Measurements from ENCODE around the gene BABAM2. TPM values are rescaled to one million over a fixed set of nuclear protein-coding genes. Genes with fewer than 3 reads are reported as not detected.
"Not testable (repeated sequence)": the region's sequence is repeated elsewhere in the genome, so short reads cannot be mapped to it uniquely, and the experiment has no call there.

BABAM2 gene
- polyA plus RNA-seq, 6 donors from 2014 or later, result 50.3 to 58.3 (median 55.6) TPM

GRCh38 chr2:27860111-27860510 lies 30.4 kb upstream of the BABAM2 start:
- ATAC-seq (ENCODE audit: low read depth in 2 of 2), result no peak
- H3K9me3 Mint-ChIP-seq, result peaks cover 0 to 17% (median 8%) of the 10 kb centered on the region in 7 donors
- no peaks in the 10 kb centered on the region for H3K27me3 Mint-ChIP-seq
- H3K4me3 Mint-ChIP-seq, result no peak overlapping the region
- H3K4me1 Mint-ChIP-seq, result no peaks in the 10 kb centered on the region
- peaks cover 9 to 26% of the 10 kb centered on the region in 2 donors for H3K36me3 Mint-ChIP-seq
- no peak overlapping the region for H3K27ac Mint-ChIP-seq
- DNase-seq, result no peak

GRCh38 chr2:27863146-27863545 lies 27.4 kb upstream of the BABAM2 start:
- Mint-ChIP-seq H3K4me3 (no peak overlapping the region), H3K9me3 (peaks cover 0 to 6% (median 2%) of the 10 kb centered on the region in 7 donors), H3K36me3 (peaks cover 2 to 3% of the 10 kb centered on the region in 2 donors), H3K27me3 (peaks cover 0 to 3% (median 0%) of the 10 kb centered on the region in 3 donors), H3K27ac (peak overlapping the region in 1 of 6 donors; percentile 59), H3K4me1 (no peaks in the 10 kb centered on the region)
- DNase-seq (no peak), ATAC-seq (ENCODE audit: low read depth in 2 of 2) (no peak)

GRCh38 chr2:27863955-27864354 lies 26.6 kb upstream of the BABAM2 start:
- H3K27ac Mint-ChIP-seq; H3K36me3 Mint-ChIP-seq; DNase-seq; H3K4me3 Mint-ChIP-seq; H3K9me3 Mint-ChIP-seq; H3K4me1 Mint-ChIP-seq; ATAC-seq (ENCODE audit: low read depth in 2 of 2); H3K27me3 Mint-ChIP-seq: not testable (repeated sequence)

GRCh38 chr2:27866237-27866636 lies 24.3 kb upstream of the BABAM2 start:
- no peaks in the 10 kb centered on the region for H3K9me3 Mint-ChIP-seq
- peak overlapping the region in 1 of 6 donors; percentile 54 for H3K27ac Mint-ChIP-seq
- no peak overlapping the region for H3K4me3 Mint-ChIP-seq
- H3K4me1 Mint-ChIP-seq, result no peaks in the 10 kb centered on the region
- no peak for DNase-seq
- no peak for ATAC-seq (ENCODE audit: low read depth in 2 of 2)
- H3K36me3 Mint-ChIP-seq, result no peaks in the 10 kb centered on the region
- peaks cover 0 to 3% (median 0%) of the 10 kb centered on the region in 3 donors for H3K27me3 Mint-ChIP-seq

GRCh38 chr2:27869763-27870162 lies 20.8 kb upstream of the BABAM2 start:
- DNase-seq, result no peak
- H3K4me1 Mint-ChIP-seq, result no peaks in the 10 kb centered on the region
- H3K27me3 Mint-ChIP-seq, result peaks cover 0 to 3% (median 0%) of the 10 kb centered on the region in 3 donors
- no peaks in the 10 kb centered on the region for H3K9me3 Mint-ChIP-seq
- H3K27ac Mint-ChIP-seq, result no peak overlapping the region
- no peak overlapping the region for H3K4me3 Mint-ChIP-seq
- ATAC-seq (ENCODE audit: low read depth in 2 of 2), result no peak
- H3K36me3 Mint-ChIP-seq, result no peaks in the 10 kb centered on the region

GRCh38 chr2:27870724-27871123 lies 19.8 kb upstream of the BABAM2 start:
- DNase-seq (no peak), ATAC-seq (ENCODE audit: low read depth in 2 of 2) (no peak)
- Mint-ChIP-seq H3K27ac (no peak overlapping the region), H3K4me1 (no peaks in the 10 kb centered on the region), H3K4me3 (no peak overlapping the region), H3K9me3 (peaks cover 0 to 3% (median 2%) of the 10 kb centered on the region in 7 donors), H3K36me3 (peaks cover 0 to 4% of the 10 kb centered on the region in 2 donors), H3K27me3 (peaks cover 0 to 3% (median 0%) of the 10 kb centered on the region in 3 donors)

GRCh38 chr2:27871802-27872201 lies 18.7 kb upstream of the BABAM2 start:
- Mint-ChIP-seq H3K9me3 (peaks cover 2 to 10% (median 5%) of the 10 kb centered on the region in 7 donors), H3K4me3 (no peak overlapping the region), H3K27me3 (no peaks in the 10 kb centered on the region), H3K4me1 (no peaks in the 10 kb centered on the region), H3K36me3 (peaks cover 0 to 9% of the 10 kb centered on the region in 2 donors), H3K27ac (no peak overlapping the region)
- DNase-seq (no peak), ATAC-seq (ENCODE audit: low read depth in 2 of 2) (no peak)

- H3K27ac Mint-ChIP-seq, result peak overlapping the region in 2 of 6 donors; percentile 8 to 12
- peaks cover 0 to 9% of the 10 kb centered on the region in 2 donors for H3K36me3 Mint-ChIP-seq
- DNase-seq (no peak), ATAC-seq (ENCODE audit: low read depth in 2 of 2) (no peak)
- no peak overlapping the region for H3K4me3 Mint-ChIP-seq
- H3K9me3 Mint-ChIP-seq, result peaks cover 3 to 10% (median 5%) of the 10 kb centered on the region in 7 donors
- no peaks in the 10 kb centered on the region for H3K27me3 Mint-ChIP-seq
- no peaks in the 10 kb centered on the region for H3K4me1 Mint-ChIP-seq
These were observed 17.4 kb upstream of the BABAM2 start for GRCh38 chr2:27873091-27873490.

GRCh38 chr2:27875089-27875881 lies 15.2 kb upstream of the BABAM2 start:
- peaks cover 3 to 17% (median 9%) of the 10 kb centered on the region in 7 donors for H3K9me3 Mint-ChIP-seq
- H3K27ac Mint-ChIP-seq, result no peak overlapping the region
- no peak for ATAC-seq (ENCODE audit: low read depth in 2 of 2)
- no peak for DNase-seq
- peaks cover 4 to 9% of the 10 kb centered on the region in 2 donors for H3K36me3 Mint-ChIP-seq
- no peak overlapping the region for H3K4me3 Mint-ChIP-seq
- H3K27me3 Mint-ChIP-seq, result no peaks in the 10 kb centered on the region
- no peaks in the 10 kb centered on the region for H3K4me1 Mint-ChIP-seq

- Mint-ChIP-seq H3K27ac (no peak overlapping the region), H3K4me1 (no peaks in the 10 kb centered on the region), H3K9me3 (peaks cover 6 to 32% (median 10%) of the 10 kb centered on the region in 7 donors), H3K27me3 (no peaks in the 10 kb centered on the region), H3K4me3 (no peak overlapping the region), H3K36me3 (peaks cover 4 to 17% of the 10 kb centered on the region in 2 donors)
- DNase-seq, result no peak
- ATAC-seq (ENCODE audit: low read depth in 2 of 2), result no peak
These were observed 11.7 kb upstream of the BABAM2 start for GRCh38 chr2:27878825-27879224.

- not testable (repeated sequence) for ATAC-seq (ENCODE audit: low read depth in 2 of 2); H3K4me1 Mint-ChIP-seq; H3K27me3 Mint-ChIP-seq; H3K4me3 Mint-ChIP-seq; DNase-seq; H3K36me3 Mint-ChIP-seq
- Mint-ChIP-seq H3K9me3 (peaks cover 2 to 22% (median 5%) of the 10 kb centered on the region in 7 donors), H3K27ac (peak overlapping the region in 1 of 6 donors; percentile 25)
These were observed 8.5 kb upstream of the BABAM2 start for GRCh38 chr2:27881815-27882583.

GRCh38 chr2:27882584-27882922 lies 8.0 kb upstream of the BABAM2 start:
- not testable (repeated sequence) for ATAC-seq (ENCODE audit: low read depth in 2 of 2); H3K36me3 Mint-ChIP-seq; DNase-seq; H3K4me3 Mint-ChIP-seq; H3K27me3 Mint-ChIP-seq; H3K4me1 Mint-ChIP-seq
- Mint-ChIP-seq H3K9me3 (peaks cover 2 to 22% (median 5%) of the 10 kb centered on the region in 7 donors), H3K27ac (peak overlapping the region in 1 of 6 donors; percentile 63)

GRCh38 chr2:27884601-27885000 lies 5.9 kb upstream of the BABAM2 start:
- peaks cover under 1 to 8% of the 10 kb centered on the region in 2 donors for H3K36me3 Mint-ChIP-seq
- DNase-seq, result no peak
- H3K9me3 Mint-ChIP-seq, result peaks cover 1 to 18% (median 3%) of the 10 kb centered on the region in 7 donors
- no peak overlapping the region for H3K4me3 Mint-ChIP-seq
- no peaks in the 10 kb centered on the region for H3K27me3 Mint-ChIP-seq
- peak overlapping the region in 1 of 6 donors; percentile 100 for H3K27ac Mint-ChIP-seq
- H3K4me1 Mint-ChIP-seq, result peaks cover 2 to 8% (median 2%) of the 10 kb centered on the region in 3 donors
- ATAC-seq (ENCODE audit: low read depth in 2 of 2), result no peak

Data from naive B cell (primary cell).